Activated CD8-positive, alpha-beta T cell treated with anti-CD3 and anti-CD28 coated beads for 36 hours (primary cell): ENCODE results near the gene C1QTNF9. TPM values are rescaled to one million over a fixed set of nuclear protein-coding genes. Genes with fewer than 3 reads are reported as not detected.
"Not testable (repeated sequence)": the region's sequence is repeated elsewhere in the genome, so short reads cannot be mapped to it uniquely, and the experiment has no call there.

Experiments used
- ATAC-seq: fragments of 200-7000 bp; cut with Tn5 transposase; one replicate; pipeline ENCODE4 v1.10.0; 2021; ENCODE audit warnings: mild to moderate bottlenecking, moderate library complexity
- CTCF ChIA-PET: fragments of 350-600 bp; sonication (Branson Sonifier 250); formaldehyde crosslinking; loops from one replicate; lab custom pipeline; 2021; ENCODE audit warnings: antibody characterized with exemption; lab: Charles Lee
- POLR2A ChIA-PET: fragments of 350-600 bp; sonication (Branson Sonifier 250); formaldehyde crosslinking; loops from one replicate; lab custom pipeline; 2021; ENCODE audit warnings: antibody characterized with exemption; lab: Charles Lee
- DNase-seq: peaks from one replicate; pipeline ENCODE4 v3.0.0-alpha.2; 2020
- H3K27ac Mint-ChIP-seq: one replicate; pipeline ENCODE4 v1.8.0; 2021; ENCODE audit warnings: mild to moderate bottlenecking, mixed read lengths
- H3K27me3 Mint-ChIP-seq: one replicate; pipeline ENCODE4 v1.8.0; 2021; ENCODE audit warnings: mixed read lengths
- H3K36me3 Mint-ChIP-seq: one replicate; pipeline ENCODE4 v1.8.0; 2021; ENCODE audit warnings: low read depth, mixed read lengths
- H3K4me1 Mint-ChIP-seq: one replicate; pipeline ENCODE4 v1.8.0; 2021; ENCODE audit warnings: low read depth, mixed read lengths
- H3K4me3 Mint-ChIP-seq: one replicate; pipeline ENCODE4 v1.8.0; 2021; ENCODE audit warnings: mild to moderate bottlenecking, moderate library complexity, mixed read lengths
- H3K9me3 Mint-ChIP-seq: one replicate; pipeline ENCODE4 v1.8.0; 2021; ENCODE audit warnings: mixed read lengths
- CTCF ChIP-seq: fragments of 200-600 bp; IDR thresholded peaks from one replicate; pipeline ENCODE4 v1.8.0; 2022; ENCODE audit warnings: antibody characterized with exemption, mild to moderate bottlenecking
- intact Hi-C: fragments of 100-400 bp; cut with micrococcal nuclease; formaldehyde crosslinking; loops from one replicate; pipeline ENCODE4 v1.10.0; 2022
- total RNA-seq, 2 experiments: library from RNA; stranded (reverse); gene quantifications; one replicate each; pipeline ENCODE4 v1.2.3, GENCODE V29; 2021

Gene C1QTNF9
- total RNA-seq, 2 experiments from 2014 or later, result not detected

- H3K36me3 Mint-ChIP-seq, result no peaks in the 10 kb centered on the region
Measured at GRCh38 chr13:24323036-24323738, 13.8 kb downstream of the C1QTNF9 start.

GRCh38 chr13:24323739-24324075 lies 14.3 kb downstream of the C1QTNF9 start:
- no peaks in the 10 kb centered on the region for H3K4me1 Mint-ChIP-seq

More at GRCh38 chr13:24323036-24323738, 13.8 kb downstream of the C1QTNF9 start:
- Mint-ChIP-seq H3K9me3 (no peaks in the 10 kb centered on the region), H3K4me3 (no peak overlapping the region), H3K27ac (no peak overlapping the region), H3K27me3 (peaks cover 27% of the 10 kb centered on the region), H3K4me1 (no peaks in the 10 kb centered on the region)
- ChIA-PET CTCF (interaction anchor here (1.1 kb wide), 1 partner anchor 94 kb away, joined by 3 read pairs; no protein-coding TSS in a partner anchor), POLR2A (no interaction called here)
- intact Hi-C loops, result loop anchor here (5.0 kb wide), 1 partner anchor 431 kb away; no protein-coding TSS in a partner anchor
- ATAC-seq (no peak), DNase-seq (no peak)
- no peak for TF ChIP-seq CTCF

GRCh38 chr13:24327598-24327997 lies 18.2 kb downstream of the C1QTNF9 start:
- H3K4me3 Mint-ChIP-seq, intact Hi-C loops: not testable (repeated sequence)

More at GRCh38 chr13:24323739-24324075, 14.3 kb downstream of the C1QTNF9 start:
- no peak for TF ChIP-seq CTCF
- Mint-ChIP-seq H3K36me3 (no peaks in the 10 kb centered on the region), H3K27ac (no peak overlapping the region), H3K27me3 (peaks cover 32% of the 10 kb centered on the region), H3K9me3 (no peaks in the 10 kb centered on the region), H3K4me3 (no peak overlapping the region)
- CTCF ChIA-PET, result interaction anchor here (0.9 to 1.1 kb wide), 2 partner anchors 53 to 95 kb away, joined by 3 read pairs; no protein-coding TSS in a partner anchor
- DNase-seq (no peak), ATAC-seq (no peak)
- POLR2A ChIA-PET, result no interaction called here
- intact Hi-C loops, result loop anchor here (5.0 kb wide), 1 partner anchor 431 kb away; no protein-coding TSS in a partner anchor

GRCh38 chr13:24328145-24328544 lies 18.8 kb downstream of the C1QTNF9 start:
- Mint-ChIP-seq H3K9me3 (no peaks in the 10 kb centered on the region), H3K4me1 (no peaks in the 10 kb centered on the region), H3K4me3 (no peak overlapping the region), H3K36me3 (no peaks in the 10 kb centered on the region), H3K27me3 (peaks cover 42% of the 10 kb centered on the region), H3K27ac (no peak overlapping the region)
- ATAC-seq (no peak), DNase-seq (peak; percentile 11)
- ChIA-PET CTCF (no interaction called here), POLR2A (no interaction called here)
- no peak for TF ChIP-seq CTCF
- intact Hi-C loops, result no loop called here

More at GRCh38 chr13:24327598-24327997, 18.2 kb downstream of the C1QTNF9 start:
- POLR2A ChIA-PET, H3K4me1 Mint-ChIP-seq, CTCF ChIA-PET, H3K36me3 Mint-ChIP-seq, H3K9me3 Mint-ChIP-seq, ATAC-seq, DNase-seq, H3K27ac Mint-ChIP-seq: not testable (repeated sequence)
- peaks cover 42% of the 10 kb centered on the region for H3K27me3 Mint-ChIP-seq

- H3K9me3 Mint-ChIP-seq, result peaks cover 3% of the 10 kb centered on the region
- intact Hi-C loops, result no loop called here
- H3K27me3 Mint-ChIP-seq, result peaks cover 8% of the 10 kb centered on the region
- no peaks in the 10 kb centered on the region for H3K36me3 Mint-ChIP-seq
- H3K27ac Mint-ChIP-seq, result no peak overlapping the region
- ChIA-PET POLR2A (no interaction called here), CTCF (no interaction called here)
- H3K4me1 Mint-ChIP-seq, result no peaks in the 10 kb centered on the region
- no peak for ATAC-seq
- TF ChIP-seq CTCF, result no peak
- DNase-seq, result no peak
- no peak overlapping the region for H3K4me3 Mint-ChIP-seq
Measured at GRCh38 chr13:24338721-24339120, 29.3 kb downstream of the C1QTNF9 start.
